ENCODE results near the gene MAPKAP1.

Gene MAPKAP1

DNA sequence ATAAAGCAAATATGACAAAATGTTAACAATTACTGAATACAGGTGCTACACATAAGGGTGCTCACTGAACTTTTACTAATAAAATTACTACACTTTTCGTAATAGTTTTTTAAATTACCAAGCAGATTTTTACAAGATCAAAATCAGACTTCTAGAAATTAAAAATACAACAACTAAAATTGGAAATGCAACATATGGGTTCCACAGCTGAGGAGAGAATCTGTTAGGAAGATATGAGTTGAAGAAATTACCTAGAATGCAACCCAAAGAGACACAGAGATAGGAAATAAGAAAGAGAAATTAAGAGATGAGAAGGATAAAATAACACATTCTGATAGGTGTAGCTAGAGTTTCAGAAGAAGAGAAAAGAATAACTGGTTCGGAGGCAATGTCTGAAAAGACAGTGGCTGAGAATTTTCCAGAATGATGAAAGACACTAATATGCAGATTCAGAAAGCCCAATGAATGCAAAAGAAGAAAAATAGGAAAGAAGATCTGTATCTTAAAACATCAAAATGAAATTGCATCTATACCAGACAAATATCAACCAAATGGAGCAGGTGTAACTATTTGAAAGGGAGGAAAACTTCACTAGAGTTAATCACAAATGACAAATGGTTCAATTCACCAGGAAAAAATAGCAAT, 95.8 kb downstream of the MAPKAP1 start:
- Histone ChIP-seq H3K27ac (ENCODE audit: low read depth, low read length) (no peak overlapping the region), H2AFZ (ENCODE audit: low read length, unreplicated experiment) (no peak overlapping the region), H3K4me3 (ENCODE audit: low read depth, low read length) (no peak overlapping the region), H3K27me3 (ENCODE audit: insufficient read depth, low read length) (no peaks in the 10 kb centered on the region), H3K79me2 (ENCODE audit: control insufficient read depth, insufficient read depth, low read length, unreplicated experiment) (peaks cover 61% of the 10 kb centered on the region), H3K36me3 (ENCODE audit: insufficient read depth, low read length) (no peaks in the 10 kb centered on the region), H3K4me1 (ENCODE audit: control insufficient read depth, insufficient read depth, low read length, unreplicated experiment) (no peaks in the 10 kb centered on the region)

DNA sequence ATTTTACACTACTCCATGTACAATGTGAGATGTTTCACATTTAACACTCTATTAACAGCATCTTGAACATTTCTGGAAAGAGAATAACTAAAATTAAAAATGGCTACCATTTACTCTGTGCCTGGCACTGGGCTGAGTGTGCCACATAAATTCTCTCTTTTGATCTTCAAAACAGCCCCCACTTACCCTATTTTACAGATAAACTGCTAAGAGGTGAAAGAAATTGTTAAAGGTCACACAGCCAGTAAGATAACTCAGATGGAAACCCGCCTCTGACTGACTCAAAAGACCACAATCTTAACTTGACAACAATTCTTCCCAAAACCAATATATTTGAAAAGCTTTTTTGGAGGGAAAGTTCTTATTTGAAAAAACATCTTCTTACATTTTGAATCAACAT, 97.3 kb downstream of the MAPKAP1 start:
- H3K79me2 ChIP-seq (ENCODE audit: control insufficient read depth, insufficient read depth, low read length, unreplicated experiment): peaks cover 58% of the 10 kb centered on the region
- no peaks in the 10 kb centered on the region for H3K36me3 ChIP-seq (ENCODE audit: insufficient read depth, low read length)
- H3K4me1 ChIP-seq (ENCODE audit: control insufficient read depth, insufficient read depth, low read length, unreplicated experiment): no peaks in the 10 kb centered on the region

DNA sequence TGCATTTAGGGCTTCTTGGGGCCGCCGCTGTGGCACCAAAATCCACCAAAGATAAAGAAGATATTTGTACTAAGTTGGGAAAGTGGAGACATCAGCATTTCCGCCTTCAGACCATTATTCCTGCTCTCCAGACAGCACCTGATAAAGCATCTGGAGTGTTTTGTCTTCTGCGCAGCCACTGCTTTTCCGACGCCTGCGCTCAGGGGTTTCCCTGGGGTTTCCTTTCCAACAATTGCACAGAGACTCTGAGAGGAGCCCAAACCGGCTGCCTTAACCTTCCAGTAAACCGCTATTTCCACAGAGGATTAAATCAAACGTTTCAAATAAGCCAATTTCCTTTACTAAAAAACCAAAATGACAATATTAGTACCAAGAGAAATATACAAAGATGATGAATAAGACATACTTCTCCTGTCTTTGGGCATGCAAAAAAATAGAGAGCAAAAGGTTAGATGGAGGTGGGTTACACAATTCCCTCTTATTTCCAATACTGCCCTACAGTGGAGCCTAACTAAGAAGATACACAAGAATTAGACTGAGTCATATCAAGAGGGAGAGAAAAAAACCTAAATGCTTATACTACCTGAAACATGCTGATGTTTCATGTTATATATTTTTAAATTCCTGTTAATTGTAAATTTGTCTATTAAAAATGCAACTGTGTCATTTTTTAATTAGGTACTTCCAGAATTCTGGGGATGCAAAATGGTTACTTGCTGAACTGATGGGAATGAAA, 98.4 kb downstream of the MAPKAP1 start:
- Histone ChIP-seq H2AFZ (ENCODE audit: low read length, unreplicated experiment) (no peak overlapping the region), H3K4me3 (ENCODE audit: low read depth, low read length) (no peak overlapping the region), H3K79me2 (ENCODE audit: control insufficient read depth, insufficient read depth, low read length, unreplicated experiment) (peaks cover 57% of the 10 kb centered on the region), H3K4me1 (ENCODE audit: control insufficient read depth, insufficient read depth, low read length, unreplicated experiment) (no peaks in the 10 kb centered on the region), H3K27me3 (ENCODE audit: insufficient read depth, low read length) (no peaks in the 10 kb centered on the region), H3K36me3 (ENCODE audit: insufficient read depth, low read length) (no peaks in the 10 kb centered on the region), H3K27ac (ENCODE audit: low read depth, low read length) (no peak overlapping the region)

More for the DNA sequence above, 97.3 kb downstream of the MAPKAP1 start:
- Histone ChIP-seq H2AFZ (ENCODE audit: low read length, unreplicated experiment) (no peak overlapping the region), H3K27me3 (ENCODE audit: insufficient read depth, low read length) (no peaks in the 10 kb centered on the region), H3K27ac (ENCODE audit: low read depth, low read length) (no peak overlapping the region), H3K4me3 (ENCODE audit: low read depth, low read length) (no peak overlapping the region)

GRCh38 chr9:125604196-125604595, 102.8 kb downstream of the MAPKAP1 start:
- Histone ChIP-seq H3K27me3 (ENCODE audit: insufficient read depth, low read length) (no peaks in the 10 kb centered on the region), H3K79me2 (ENCODE audit: control insufficient read depth, insufficient read depth, low read length, unreplicated experiment) (peaks cover 39% of the 10 kb centered on the region), H3K4me3 (ENCODE audit: low read depth, low read length) (no peak overlapping the region), H3K36me3 (ENCODE audit: insufficient read depth, low read length) (no peaks in the 10 kb centered on the region), H3K4me1 (ENCODE audit: control insufficient read depth, insufficient read depth, low read length, unreplicated experiment) (no peaks in the 10 kb centered on the region), H3K27ac (ENCODE audit: low read depth, low read length) (no peak overlapping the region), H2AFZ (ENCODE audit: low read length, unreplicated experiment) (no peak overlapping the region)

GRCh38 chr9:125603478-125604021, 103.5 kb downstream of the MAPKAP1 start:
- Histone ChIP-seq H3K79me2 (ENCODE audit: control insufficient read depth, insufficient read depth, low read length, unreplicated experiment) (peaks cover 38% of the 10 kb centered on the region), H3K4me1 (ENCODE audit: control insufficient read depth, insufficient read depth, low read length, unreplicated experiment) (no peaks in the 10 kb centered on the region), H2AFZ (ENCODE audit: low read length, unreplicated experiment) (no peak overlapping the region), H3K36me3 (ENCODE audit: insufficient read depth, low read length) (no peaks in the 10 kb centered on the region), H3K4me3 (ENCODE audit: low read depth, low read length) (no peak overlapping the region), H3K27me3 (ENCODE audit: insufficient read depth, low read length) (no peaks in the 10 kb centered on the region), H3K27ac (ENCODE audit: low read depth, low read length) (no peak overlapping the region)

GRCh38 chr9:125601961-125602360, 105.0 kb downstream of the MAPKAP1 start:
- H3K36me3 ChIP-seq (ENCODE audit: insufficient read depth, low read length): no peaks in the 10 kb centered on the region
- no peak overlapping the region for H3K27ac ChIP-seq (ENCODE audit: low read depth, low read length)
- H3K4me1 ChIP-seq (ENCODE audit: control insufficient read depth, insufficient read depth, low read length, unreplicated experiment): no peaks in the 10 kb centered on the region
- no peak overlapping the region for H3K4me3 ChIP-seq (ENCODE audit: low read depth, low read length)
- H2AFZ ChIP-seq (ENCODE audit: low read length, unreplicated experiment): no peak overlapping the region
- H3K79me2 ChIP-seq (ENCODE audit: control insufficient read depth, insufficient read depth, low read length, unreplicated experiment): peaks cover 39% of the 10 kb centered on the region
- H3K27me3 ChIP-seq (ENCODE audit: insufficient read depth, low read length): no peaks in the 10 kb centered on the region

- H3K4me3 ChIP-seq (ENCODE audit: low read depth, low read length): no peak overlapping the region
- H3K36me3 ChIP-seq (ENCODE audit: insufficient read depth, low read length): peaks cover 3% of the 10 kb centered on the region; the same call in 1 of the 2 replicates
- H2AFZ ChIP-seq (ENCODE audit: low read length, unreplicated experiment): no peak overlapping the region
- H3K4me1 ChIP-seq (ENCODE audit: control insufficient read depth, insufficient read depth, low read length, unreplicated experiment): no peaks in the 10 kb centered on the region
- peaks cover 27% of the 10 kb centered on the region for H3K79me2 ChIP-seq (ENCODE audit: control insufficient read depth, insufficient read depth, low read length, unreplicated experiment)
- H3K27me3 ChIP-seq (ENCODE audit: insufficient read depth, low read length): no peaks in the 10 kb centered on the region
- no peak overlapping the region for H3K27ac ChIP-seq (ENCODE audit: low read depth, low read length)
Measured at GRCh38 chr9:125600194-125600593, 106.8 kb downstream of the MAPKAP1 start.

- Histone ChIP-seq H3K27me3 (ENCODE audit: insufficient read depth, low read length) (no peaks in the 10 kb centered on the region), H3K79me2 (ENCODE audit: control insufficient read depth, insufficient read depth, low read length, unreplicated experiment) (peaks cover 33% of the 10 kb centered on the region), H3K36me3 (ENCODE audit: insufficient read depth, low read length) (peaks cover 3% of the 10 kb centered on the region; the same call in 1 of the 2 replicates), H3K4me1 (ENCODE audit: control insufficient read depth, insufficient read depth, low read length, unreplicated experiment) (no peaks in the 10 kb centered on the region), H3K4me3 (ENCODE audit: low read depth, low read length) (no peak overlapping the region), H3K27ac (ENCODE audit: low read depth, low read length) (no peak overlapping the region), H2AFZ (ENCODE audit: low read length, unreplicated experiment) (no peak overlapping the region)
Measured at GRCh38 chr9:125594223-125594610, 112.8 kb downstream of the MAPKAP1 start.

DNA sequence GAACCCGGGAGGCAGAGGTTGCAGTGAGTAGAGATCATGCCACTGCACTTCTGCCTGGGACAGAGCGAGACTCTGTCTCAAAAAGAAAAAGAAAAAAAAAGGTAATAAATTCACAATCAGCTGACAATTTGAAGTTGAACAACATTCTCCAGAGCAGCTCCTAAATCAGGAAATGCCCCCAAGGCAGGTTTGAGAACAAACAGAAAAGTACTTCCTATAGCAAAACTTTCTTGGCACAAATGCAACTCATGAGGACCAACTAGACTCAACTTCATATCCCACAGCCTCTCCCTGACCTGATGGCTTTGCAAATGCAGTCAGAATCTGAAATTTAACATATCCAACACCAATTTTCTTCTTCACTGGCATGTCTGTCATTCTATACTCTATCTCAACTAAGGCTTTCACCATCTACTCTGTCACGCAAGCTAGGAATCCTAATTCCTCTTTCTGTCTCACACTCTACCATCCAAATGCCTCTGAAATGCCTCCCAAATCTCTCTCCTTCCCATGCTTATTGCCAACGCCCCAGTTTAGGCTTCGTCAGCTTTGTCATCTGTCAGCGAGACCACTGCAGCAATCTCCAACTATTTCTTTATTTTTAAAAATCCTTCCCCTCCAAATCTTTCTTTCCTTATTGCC, 113.3 kb downstream of the MAPKAP1 start:
- Histone ChIP-seq H2AFZ (ENCODE audit: low read length, unreplicated experiment) (no peak overlapping the region), H3K27ac (ENCODE audit: low read depth, low read length) (no peak overlapping the region), H3K79me2 (ENCODE audit: control insufficient read depth, insufficient read depth, low read length, unreplicated experiment) (peaks cover 36% of the 10 kb centered on the region), H3K4me3 (ENCODE audit: low read depth, low read length) (no peak overlapping the region), H3K27me3 (ENCODE audit: insufficient read depth, low read length) (no peaks in the 10 kb centered on the region), H3K4me1 (ENCODE audit: control insufficient read depth, insufficient read depth, low read length, unreplicated experiment) (no peaks in the 10 kb centered on the region), H3K36me3 (ENCODE audit: insufficient read depth, low read length) (peaks cover 3% of the 10 kb centered on the region; the same call in 1 of the 2 replicates)

GRCh38 chr9:125591888-125592287, 115.1 kb downstream of the MAPKAP1 start:
- H3K36me3 ChIP-seq (ENCODE audit: insufficient read depth, low read length): peaks cover 3% of the 10 kb centered on the region; the same call in 1 of the 2 replicates
- no peak overlapping the region for H3K27ac ChIP-seq (ENCODE audit: low read depth, low read length)
- H3K4me3 ChIP-seq (ENCODE audit: low read depth, low read length): no peak overlapping the region
- no peaks in the 10 kb centered on the region for H3K27me3 ChIP-seq (ENCODE audit: insufficient read depth, low read length)
- H3K4me1 ChIP-seq (ENCODE audit: control insufficient read depth, insufficient read depth, low read length, unreplicated experiment): no peaks in the 10 kb centered on the region
- H3K79me2 ChIP-seq (ENCODE audit: control insufficient read depth, insufficient read depth, low read length, unreplicated experiment): peaks cover 37% of the 10 kb centered on the region
- H2AFZ ChIP-seq (ENCODE audit: low read length, unreplicated experiment): no peak overlapping the region

All from ACC112 (cell line).